Neural progenitor cell (in vitro differentiated cells): ENCODE measurements around the gene BACH1. TPM values are rescaled to one million over a fixed set of nuclear protein-coding genes. Genes with fewer than 3 reads are reported as not detected.

ENCODE experiments used
- DNase-seq: peaks from one replicate; pipeline ENCODE4 v3.0.0-alpha.2; 2016; ENCODE audit warnings: low spot score
- H2AFZ ChIP-seq: fragments of 200-600 bp; sonication (generic); replicated peaks from 2 replicates; pipeline ENCODE4 v1.6.1; 2016; ENCODE audit warnings: antibody characterized with exemption
- H3F3A ChIP-seq: fragments of 200-600 bp; sonication (generic); 2 replicates; pipeline ENCODE4 v1.6.1; 2016; ENCODE audit warnings: antibody characterized with exemption, low read depth
- H3K27ac ChIP-seq: fragments of 200-600 bp; sonication (generic); 2 replicates; pipeline ENCODE4 v1.5.1; 2016; ENCODE audit warnings: mild to moderate bottlenecking
- H3K27me3 ChIP-seq: fragments of 200-600 bp; sonication (generic); 2 replicates; pipeline ENCODE4 v1.6.1; 2016; ENCODE audit warnings: mild to moderate bottlenecking, moderate library complexity
- H3K36me3 ChIP-seq: fragments of 200-600 bp; sonication (generic); 2 replicates; pipeline ENCODE4 v1.5.1; 2016
- H3K4me1 ChIP-seq: fragments of 200-600 bp; sonication (generic); 2 replicates; pipeline ENCODE4 v1.6.1; 2016; ENCODE audit warnings: mixed run types
- H3K4me2 ChIP-seq: fragments of 200-600 bp; sonication (generic); 2 replicates; pipeline ENCODE4 v1.6.1; 2016
- H3K4me3 ChIP-seq: fragments of 200-600 bp; sonication (generic); 2 replicates; pipeline ENCODE4 v1.5.1; 2016
- H3K79me2 ChIP-seq: fragments of 200-600 bp; sonication (generic); 2 replicates; pipeline ENCODE4 v1.6.1; 2016; ENCODE audit warnings: low read depth
- H3K9ac ChIP-seq: fragments of 200-600 bp; sonication (generic); 2 replicates; pipeline ENCODE4 v1.6.1; 2016
- H3K9me3 ChIP-seq: fragments of 200-600 bp; sonication (generic); 2 replicates; pipeline ENCODE4 v1.5.1; 2016; ENCODE audit warnings: low read depth
- H4K20me1 ChIP-seq: fragments of 200-600 bp; sonication (generic); 2 replicates; pipeline ENCODE4 v1.6.1; 2016; ENCODE audit warnings: low read depth
- H3K27ac Mint-ChIP-seq: 3 replicates; pipeline ENCODE4 v1.8.0; 2021; ENCODE audit warnings: mixed read lengths
- H3K27me3 Mint-ChIP-seq: 2 replicates; pipeline ENCODE4 v1.8.0; 2022; ENCODE audit warnings: low read depth, mild to moderate bottlenecking, inconsistent platforms, moderate library complexity, mixed read lengths; ENCODE audit not compliant: insufficient read depth
- H3K36me3 Mint-ChIP-seq: 3 replicates; pipeline ENCODE4 v1.8.0; 2021; ENCODE audit warnings: mixed read lengths
- H3K4me1 Mint-ChIP-seq: 3 replicates; pipeline ENCODE4 v1.8.0; 2021; ENCODE audit warnings: mixed read lengths
- H3K4me3 Mint-ChIP-seq: 3 replicates; pipeline ENCODE4 v1.8.0; 2021; ENCODE audit warnings: mild to moderate bottlenecking, moderate library complexity, mixed read lengths
- H3K9me3 Mint-ChIP-seq: 3 replicates; pipeline ENCODE4 v1.8.0; 2020; ENCODE audit warnings: mixed read lengths
- EZH2 ChIP-seq: fragments of 200-600 bp; sonication (generic); IDR thresholded peaks from 2 replicates; pipeline ENCODE4 v1.6.1; 2017; ENCODE audit warnings: antibody characterized with exemption, mild to moderate bottlenecking, moderate library complexity
- EZH2phosphoT487 ChIP-seq: fragments of 200-600 bp; sonication (generic); IDR thresholded peaks from 2 replicates; pipeline ENCODE4 v1.6.1; 2017; ENCODE audit warnings: antibody characterized with exemption
- total RNA-seq: library from RNA; depleted of rRNA; stranded (reverse); fragments of >200 nt; gene quantifications from 2 replicates; pipeline ENCODE4 v1.2.3, GENCODE V29; 2015; ENCODE audit warnings: low replicate concordance
- TF ChIP-seq, protein P1 (sequence below): fragments of 200-600 bp; sonication (generic); IDR thresholded peaks from 2 replicates; pipeline ENCODE4 v1.5.1; 2017; ENCODE audit warnings: antibody characterized with exemption, mild to moderate bottlenecking

BACH1 gene
- total RNA-seq, 1 donor from 2014 or later, result 93.8 TPM

DNA sequence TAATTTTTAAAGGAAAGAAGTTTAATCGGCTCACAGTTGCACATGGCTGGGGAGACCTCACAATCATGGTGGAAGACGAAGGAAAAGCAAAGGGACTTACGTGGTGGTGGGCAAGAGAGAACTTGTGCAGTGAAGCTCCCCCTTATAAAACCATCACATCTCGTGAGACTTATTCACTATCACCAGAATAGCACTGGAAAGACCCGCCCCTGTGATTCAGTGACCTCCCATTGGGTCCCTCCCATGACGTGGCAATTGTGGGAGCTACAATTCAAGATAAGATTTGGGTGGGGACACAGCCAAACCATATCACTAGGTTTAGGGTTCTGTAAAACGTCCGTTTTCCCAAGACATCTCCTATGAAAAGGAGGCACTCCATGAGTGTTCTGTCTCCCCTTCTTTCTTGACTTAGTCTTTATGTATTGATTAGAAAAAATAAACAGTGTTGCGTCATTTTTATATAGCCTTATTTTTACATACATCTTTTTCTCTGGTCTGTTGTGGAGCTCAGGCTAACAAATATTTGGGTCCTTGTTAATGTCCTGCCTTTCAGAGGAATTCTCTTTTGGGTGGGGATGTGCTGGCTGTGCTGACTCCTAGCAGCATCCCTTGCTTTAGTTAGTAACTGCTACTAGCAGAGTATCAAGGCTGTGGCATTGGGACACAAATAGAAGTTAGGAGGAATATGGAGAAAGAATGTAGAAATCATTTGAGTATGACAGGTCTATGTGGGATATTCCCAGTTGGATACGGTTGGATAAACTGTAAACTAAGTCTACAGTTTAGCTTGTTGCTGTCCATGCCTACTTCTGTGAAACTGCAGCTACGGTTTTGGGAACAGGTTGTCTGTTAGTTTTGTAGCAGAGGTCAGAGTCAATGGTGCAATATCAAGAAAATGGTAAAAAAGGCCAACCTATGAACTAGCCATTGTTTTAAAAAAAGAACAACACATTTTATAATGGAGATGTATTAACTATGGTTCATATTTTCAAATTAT is 23.5 kb downstream of the BACH1 start:
- Histone ChIP-seq H3K4me3 (no peak overlapping the region), H3K9ac (no peak overlapping the region), H3K27me3 (no peaks in the 10 kb centered on the region), H3K4me1 (no peaks in the 10 kb centered on the region), H3K9me3 (no peaks in the 10 kb centered on the region), H2AFZ (no peak overlapping the region), H3K27ac (no peak overlapping the region), H3K36me3 (no peaks in the 10 kb centered on the region), H3K4me2 (no peak overlapping the region), H3F3A (no peaks in the 10 kb centered on the region), H3K79me2 (peaks cover 86% of the 10 kb centered on the region), H4K20me1 (peaks cover 16% of the 10 kb centered on the region)
- Mint-ChIP-seq H3K9me3 (peaks cover 33% of the 10 kb centered on the region), H3K36me3 (peaks cover 68% of the 10 kb centered on the region), H3K4me1 (no peaks in the 10 kb centered on the region), H3K27ac (no peak overlapping the region), H3K27me3 (peaks cover 3% of the 10 kb centered on the region), H3K4me3 (no peak overlapping the region)
- TF ChIP-seq, protein P1, sequence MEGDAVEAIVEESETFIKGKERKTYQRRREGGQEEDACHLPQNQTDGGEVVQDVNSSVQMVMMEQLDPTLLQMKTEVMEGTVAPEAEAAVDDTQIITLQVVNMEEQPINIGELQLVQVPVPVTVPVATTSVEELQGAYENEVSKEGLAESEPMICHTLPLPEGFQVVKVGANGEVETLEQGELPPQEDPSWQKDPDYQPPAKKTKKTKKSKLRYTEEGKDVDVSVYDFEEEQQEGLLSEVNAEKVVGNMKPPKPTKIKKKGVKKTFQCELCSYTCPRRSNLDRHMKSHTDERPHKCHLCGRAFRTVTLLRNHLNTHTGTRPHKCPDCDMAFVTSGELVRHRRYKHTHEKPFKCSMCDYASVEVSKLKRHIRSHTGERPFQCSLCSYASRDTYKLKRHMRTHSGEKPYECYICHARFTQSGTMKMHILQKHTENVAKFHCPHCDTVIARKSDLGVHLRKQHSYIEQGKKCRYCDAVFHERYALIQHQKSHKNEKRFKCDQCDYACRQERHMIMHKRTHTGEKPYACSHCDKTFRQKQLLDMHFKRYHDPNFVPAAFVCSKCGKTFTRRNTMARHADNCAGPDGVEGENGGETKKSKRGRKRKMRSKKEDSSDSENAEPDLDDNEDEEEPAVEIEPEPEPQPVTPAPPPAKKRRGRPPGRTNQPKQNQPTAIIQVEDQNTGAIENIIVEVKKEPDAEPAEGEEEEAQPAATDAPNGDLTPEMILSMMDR, result no peak
- TF ChIP-seq EZH2phosphoT487 (no peak), EZH2 (no peak)
- DNase-seq, result no peak

DNA sequence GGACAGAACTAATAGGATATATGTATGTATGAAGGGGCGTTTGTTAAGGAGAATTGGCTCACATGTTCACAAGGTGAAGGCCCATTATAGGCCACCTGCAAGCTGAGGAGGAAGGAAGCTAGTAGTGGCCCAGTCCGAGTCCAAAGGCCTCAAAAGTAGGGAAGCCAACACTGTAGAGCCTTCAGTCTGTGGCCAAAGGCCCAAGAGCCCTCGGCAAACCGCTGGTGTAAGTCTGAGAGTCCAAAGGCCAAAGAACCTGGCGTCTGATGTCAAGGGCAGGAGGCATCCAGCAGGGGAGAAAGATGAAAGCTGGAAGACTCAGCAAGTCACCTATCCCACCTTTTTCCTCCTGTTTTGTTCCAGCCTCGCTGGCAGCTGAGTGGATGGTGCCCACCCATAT is 24.5 kb downstream of the BACH1 start:
- Histone ChIP-seq H2AFZ (no peak overlapping the region), H3K4me2 (no peak overlapping the region), H3K27me3 (no peaks in the 10 kb centered on the region), H3K36me3 (no peaks in the 10 kb centered on the region), H3K9ac (no peak overlapping the region), H3K4me3 (no peak overlapping the region), H3K9me3 (no peaks in the 10 kb centered on the region), H4K20me1 (peaks cover 16% of the 10 kb centered on the region), H3K4me1 (no peaks in the 10 kb centered on the region), H3F3A (no peaks in the 10 kb centered on the region), H3K27ac (no peak overlapping the region), H3K79me2 (peaks cover 77% of the 10 kb centered on the region)
- Mint-ChIP-seq H3K36me3 (peaks cover 61% of the 10 kb centered on the region), H3K4me3 (no peak overlapping the region), H3K4me1 (no peaks in the 10 kb centered on the region), H3K27ac (no peak overlapping the region), H3K9me3 (peaks cover 23% of the 10 kb centered on the region), H3K27me3 (peaks cover 3% of the 10 kb centered on the region)
- no peak for TF ChIP-seq EZH2
- TF ChIP-seq, protein P1, result no peak
- no peak for DNase-seq

DNA sequence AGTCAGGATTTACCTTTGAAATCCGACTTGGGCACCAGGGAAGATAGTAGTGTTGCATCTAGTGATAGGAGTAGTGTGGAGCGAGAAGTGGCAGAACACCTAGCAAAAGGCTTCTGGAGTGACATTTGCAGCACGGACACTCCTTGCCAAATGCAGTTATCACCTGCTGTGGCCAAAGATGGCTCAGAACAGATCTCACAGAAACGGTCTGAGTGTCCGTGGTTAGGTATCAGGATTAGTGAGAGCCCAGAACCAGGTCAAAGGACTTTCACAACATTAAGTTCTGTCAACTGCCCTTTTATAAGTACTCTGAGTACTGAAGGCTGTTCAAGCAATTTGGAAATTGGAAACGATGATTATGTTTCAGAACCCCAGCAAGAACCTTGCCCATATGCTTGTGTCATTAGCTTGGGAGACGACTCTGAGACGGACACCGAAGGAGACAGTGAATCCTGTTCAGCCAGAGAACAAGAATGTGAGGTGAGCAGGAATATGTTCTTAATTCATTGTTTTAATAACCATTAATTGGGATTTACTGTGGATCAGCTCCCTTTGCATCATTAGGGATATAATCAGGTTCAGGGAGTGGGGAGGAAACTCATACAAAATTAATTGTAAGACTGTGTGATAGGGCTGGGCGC is 28.3 kb downstream of the BACH1 start:
- no peak overlapping the region for H3K27ac Mint-ChIP-seq
- H3K27me3 Mint-ChIP-seq, result no peaks in the 10 kb centered on the region
- no peaks in the 10 kb centered on the region for H3K4me1 Mint-ChIP-seq
- H3K9me3 ChIP-seq, result no peaks in the 10 kb centered on the region
- TF ChIP-seq EZH2phosphoT487 (no peak), EZH2 (no peak)
- TF ChIP-seq, protein P1, result no peak
- no peak overlapping the region for H3K4me3 Mint-ChIP-seq
- H3K9ac ChIP-seq, result no peak overlapping the region
- no peaks in the 10 kb centered on the region for H3K36me3 ChIP-seq
- no peaks in the 10 kb centered on the region for H3F3A ChIP-seq
- H3K9me3 Mint-ChIP-seq, result peaks cover 2% of the 10 kb centered on the region
- H4K20me1 ChIP-seq, result peaks cover 5% of the 10 kb centered on the region
- H3K4me2 ChIP-seq, result no peak overlapping the region
- H3K79me2 ChIP-seq, result peaks cover 41% of the 10 kb centered on the region
- H3K4me3 ChIP-seq, result no peak overlapping the region
- H3K27ac ChIP-seq, result no peak overlapping the region
- H3K4me1 ChIP-seq, result no peaks in the 10 kb centered on the region
- peaks cover 48% of the 10 kb centered on the region for H3K36me3 Mint-ChIP-seq
- H3K27me3 ChIP-seq, result no peaks in the 10 kb centered on the region
- DNase-seq, result no peak
- no peak overlapping the region for H2AFZ ChIP-seq
